ENCODE measurements around the gene LEP.

The LEP gene

DNA sequence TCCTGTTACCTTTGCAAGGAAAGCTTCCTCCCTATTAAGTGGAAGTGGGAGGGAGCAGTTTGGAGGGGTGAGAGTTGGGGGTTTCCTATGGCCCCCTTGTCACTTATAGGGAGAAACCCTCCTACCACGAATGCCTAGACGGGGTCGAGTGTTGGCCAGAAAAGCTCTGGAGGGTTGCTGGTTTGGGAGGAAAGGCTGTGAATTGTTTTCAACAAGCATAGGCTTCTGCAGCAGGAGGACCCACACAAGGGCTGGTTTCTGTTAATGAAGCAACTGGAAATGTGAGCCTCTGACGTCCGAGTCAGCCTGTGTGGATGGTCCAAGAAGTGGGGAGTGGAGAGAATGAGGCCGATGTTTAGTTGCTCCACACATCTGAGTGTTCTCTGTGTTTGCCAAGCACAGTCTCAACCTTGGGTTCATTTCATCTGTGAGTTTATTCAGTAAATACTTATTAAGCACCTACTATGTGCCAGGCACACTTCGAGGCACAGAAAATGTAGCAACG lies 37.3 kb upstream of the LEP start:
- no peak overlapping the region for H3K27ac ChIP-seq (ENCODE audit: low read length)
- no peaks in the 10 kb centered on the region for H3K36me3 ChIP-seq (ENCODE audit: control insufficient read depth in 2 of 2, insufficient read depth in 2 of 2, low read length in 2 of 2)
- H3K27me3 ChIP-seq (ENCODE audit: control insufficient read depth in 1 of 2, insufficient read depth in 2 of 2, low read length in 2 of 2): peaks cover 33 to 53% of the 10 kb centered on the region in 2 donors
- H3K9ac ChIP-seq (ENCODE audit: low read length in 2 of 2): no peak overlapping the region
- H3K4me1 ChIP-seq (ENCODE audit: control insufficient read depth, insufficient read depth, low read length): peaks cover 10% of the 10 kb centered on the region
- H3K9me3 ChIP-seq (ENCODE audit: control insufficient read depth in 2 of 2, low read length in 2 of 2): no peaks in the 10 kb centered on the region
- H3K4me3 ChIP-seq (ENCODE audit: low read length in 2 of 2): no peak overlapping the region

- Histone ChIP-seq H3K27me3 (ENCODE audit: control insufficient read depth in 1 of 2, insufficient read depth in 2 of 2, low read length in 2 of 2) (peaks cover 36 to 53% of the 10 kb centered on the region in 2 donors), H3K9me3 (ENCODE audit: control insufficient read depth in 2 of 2, low read length in 2 of 2) (no peaks in the 10 kb centered on the region), H3K27ac (ENCODE audit: low read length) (no peak overlapping the region), H3K4me1 (ENCODE audit: control insufficient read depth, insufficient read depth, low read length) (peaks cover 13% of the 10 kb centered on the region), H3K9ac (ENCODE audit: low read length in 2 of 2) (no peak overlapping the region), H3K4me3 (ENCODE audit: low read length in 2 of 2) (no peak overlapping the region), H3K36me3 (ENCODE audit: control insufficient read depth in 2 of 2, insufficient read depth in 2 of 2, low read length in 2 of 2) (no peaks in the 10 kb centered on the region)
These were observed 36.6 kb upstream of the LEP start for GRCh38 chr7:128204455-128204854.

DNA sequence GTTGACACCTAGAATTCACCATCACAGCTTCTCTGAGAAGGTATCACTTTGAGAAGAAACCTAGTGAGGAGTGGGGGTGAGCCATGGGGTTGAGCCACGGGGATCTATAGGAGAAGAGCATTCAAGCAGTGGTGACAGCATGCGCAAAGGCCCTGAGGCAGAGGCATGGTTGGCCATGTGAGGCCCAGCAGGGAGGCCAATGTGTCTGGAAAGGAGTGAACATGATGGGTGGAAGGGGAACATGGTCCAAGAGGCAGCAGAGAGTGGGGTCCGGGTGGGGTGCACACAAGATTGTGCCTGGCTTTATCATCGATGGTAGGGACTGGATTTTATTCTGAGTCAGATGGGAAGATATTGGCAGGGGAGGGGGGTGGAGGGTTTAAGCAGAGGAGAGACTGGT lies 36.0 kb upstream of the LEP start:
- Histone ChIP-seq H3K9ac (ENCODE audit: low read length in 2 of 2) (no peak overlapping the region), H3K27me3 (ENCODE audit: control insufficient read depth in 1 of 2, insufficient read depth in 2 of 2, low read length in 2 of 2) (peaks cover 38 to 51% of the 10 kb centered on the region in 2 donors), H3K36me3 (ENCODE audit: control insufficient read depth in 2 of 2, insufficient read depth in 2 of 2, low read length in 2 of 2) (no peaks in the 10 kb centered on the region), H3K4me3 (ENCODE audit: low read length in 2 of 2) (no peak overlapping the region), H3K27ac (ENCODE audit: low read length) (no peak overlapping the region), H3K9me3 (ENCODE audit: control insufficient read depth in 2 of 2, low read length in 2 of 2) (no peaks in the 10 kb centered on the region), H3K4me1 (ENCODE audit: control insufficient read depth, insufficient read depth, low read length) (peaks cover 13% of the 10 kb centered on the region)

DNA sequence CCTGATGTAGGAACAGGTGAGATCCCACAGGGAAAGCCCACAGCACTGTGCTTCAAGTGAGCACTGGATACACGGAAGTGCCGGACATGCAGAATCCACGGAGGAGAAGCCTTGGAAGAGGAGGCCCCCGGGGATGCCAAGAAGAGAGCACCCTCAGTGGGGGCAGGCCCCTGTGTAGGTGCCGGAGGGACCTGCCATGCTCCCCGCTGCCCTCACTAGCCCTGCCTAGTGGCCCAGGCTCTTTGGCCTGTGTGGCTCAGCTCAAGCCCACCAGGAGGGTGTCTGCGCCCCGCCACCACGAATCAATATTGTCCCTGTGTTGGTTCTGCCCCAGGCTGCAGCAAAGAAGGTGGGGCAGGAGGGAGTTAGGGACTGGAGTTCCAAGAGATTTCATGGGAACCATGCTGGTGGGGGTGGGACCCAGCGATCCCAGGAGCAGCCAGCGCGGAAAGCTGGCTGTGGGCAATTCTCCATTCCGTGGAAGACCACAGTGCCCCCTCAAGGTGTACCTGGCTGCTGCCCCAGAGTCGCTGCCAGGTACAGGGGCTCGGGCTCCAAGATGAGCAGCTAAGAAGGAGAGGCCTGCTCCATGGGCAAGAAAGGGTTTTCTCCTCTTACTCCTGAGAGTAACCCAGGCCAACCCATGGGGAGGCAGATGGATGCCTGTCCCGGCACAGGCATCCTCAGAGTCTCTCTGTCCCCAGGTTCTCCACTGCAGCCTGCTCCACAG lies 34.9 kb upstream of the LEP start:
- no peaks in the 10 kb centered on the region for H3K36me3 ChIP-seq (ENCODE audit: control insufficient read depth in 2 of 2, insufficient read depth in 2 of 2, low read length in 2 of 2)

GRCh38 chr7:128206747-128207500 lies 34.2 kb upstream of the LEP start:
- peaks cover 31 to 43% of the 10 kb centered on the region in 2 donors for H3K27me3 ChIP-seq (ENCODE audit: control insufficient read depth in 1 of 2, insufficient read depth in 2 of 2, low read length in 2 of 2)
- H3K4me3 ChIP-seq (ENCODE audit: low read length in 2 of 2): no peak overlapping the region
- no peak overlapping the region for H3K9ac ChIP-seq (ENCODE audit: low read length in 2 of 2)
- no peaks in the 10 kb centered on the region for H3K36me3 ChIP-seq (ENCODE audit: control insufficient read depth in 2 of 2, insufficient read depth in 2 of 2, low read length in 2 of 2)
- H3K27ac ChIP-seq (ENCODE audit: low read length): no peak overlapping the region
- H3K9me3 ChIP-seq (ENCODE audit: control insufficient read depth in 2 of 2, low read length in 2 of 2): no peaks in the 10 kb centered on the region
- peaks cover 4% of the 10 kb centered on the region for H3K4me1 ChIP-seq (ENCODE audit: control insufficient read depth, insufficient read depth, low read length)

More for the DNA sequence above, 34.9 kb upstream of the LEP start:
- no peak overlapping the region for H3K27ac ChIP-seq (ENCODE audit: low read length)
- H3K4me3 ChIP-seq (ENCODE audit: low read length in 2 of 2): no peak overlapping the region
- H3K4me1 ChIP-seq (ENCODE audit: control insufficient read depth, insufficient read depth, low read length): peaks cover 11% of the 10 kb centered on the region
- H3K27me3 ChIP-seq (ENCODE audit: control insufficient read depth in 1 of 2, insufficient read depth in 2 of 2, low read length in 2 of 2): peaks cover 38 to 48% of the 10 kb centered on the region in 2 donors
- no peaks in the 10 kb centered on the region for H3K9me3 ChIP-seq (ENCODE audit: control insufficient read depth in 2 of 2, low read length in 2 of 2)
- no peak overlapping the region for H3K9ac ChIP-seq (ENCODE audit: low read length in 2 of 2)

DNA sequence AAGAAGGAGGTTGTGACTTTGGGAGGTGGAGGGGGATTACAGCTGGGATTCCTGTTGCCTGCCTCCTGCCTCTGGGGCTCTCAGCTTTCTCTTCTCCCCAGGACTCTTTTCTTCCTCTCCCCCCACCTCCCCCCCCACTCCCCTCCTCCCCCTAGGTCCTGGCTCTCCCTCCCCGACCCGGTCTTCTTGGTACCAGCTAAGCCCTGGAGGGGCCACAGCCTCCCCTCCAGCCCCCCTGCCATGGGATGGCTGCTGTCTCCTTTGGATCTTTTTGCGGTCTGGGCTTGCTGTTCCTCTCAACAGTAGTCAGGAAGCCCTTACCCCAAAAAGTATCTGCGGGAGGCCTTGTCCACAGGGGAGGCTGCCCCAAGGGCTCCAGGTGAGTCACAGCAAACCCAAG lies 33.5 kb upstream of the LEP start:
- H3K27me3 ChIP-seq (ENCODE audit: control insufficient read depth in 1 of 2, insufficient read depth in 2 of 2, low read length in 2 of 2): peaks cover 24 to 38% of the 10 kb centered on the region in 2 donors
- H3K4me1 ChIP-seq (ENCODE audit: control insufficient read depth, insufficient read depth, low read length): peaks cover 3% of the 10 kb centered on the region
- H3K4me3 ChIP-seq (ENCODE audit: low read length in 2 of 2): no peak overlapping the region
- H3K27ac ChIP-seq (ENCODE audit: low read length): no peak overlapping the region
- H3K9ac ChIP-seq (ENCODE audit: low read length in 2 of 2): no peak overlapping the region
- H3K9me3 ChIP-seq (ENCODE audit: control insufficient read depth in 2 of 2, low read length in 2 of 2): no peaks in the 10 kb centered on the region
- no peaks in the 10 kb centered on the region for H3K36me3 ChIP-seq (ENCODE audit: control insufficient read depth in 2 of 2, insufficient read depth in 2 of 2, low read length in 2 of 2)

DNA sequence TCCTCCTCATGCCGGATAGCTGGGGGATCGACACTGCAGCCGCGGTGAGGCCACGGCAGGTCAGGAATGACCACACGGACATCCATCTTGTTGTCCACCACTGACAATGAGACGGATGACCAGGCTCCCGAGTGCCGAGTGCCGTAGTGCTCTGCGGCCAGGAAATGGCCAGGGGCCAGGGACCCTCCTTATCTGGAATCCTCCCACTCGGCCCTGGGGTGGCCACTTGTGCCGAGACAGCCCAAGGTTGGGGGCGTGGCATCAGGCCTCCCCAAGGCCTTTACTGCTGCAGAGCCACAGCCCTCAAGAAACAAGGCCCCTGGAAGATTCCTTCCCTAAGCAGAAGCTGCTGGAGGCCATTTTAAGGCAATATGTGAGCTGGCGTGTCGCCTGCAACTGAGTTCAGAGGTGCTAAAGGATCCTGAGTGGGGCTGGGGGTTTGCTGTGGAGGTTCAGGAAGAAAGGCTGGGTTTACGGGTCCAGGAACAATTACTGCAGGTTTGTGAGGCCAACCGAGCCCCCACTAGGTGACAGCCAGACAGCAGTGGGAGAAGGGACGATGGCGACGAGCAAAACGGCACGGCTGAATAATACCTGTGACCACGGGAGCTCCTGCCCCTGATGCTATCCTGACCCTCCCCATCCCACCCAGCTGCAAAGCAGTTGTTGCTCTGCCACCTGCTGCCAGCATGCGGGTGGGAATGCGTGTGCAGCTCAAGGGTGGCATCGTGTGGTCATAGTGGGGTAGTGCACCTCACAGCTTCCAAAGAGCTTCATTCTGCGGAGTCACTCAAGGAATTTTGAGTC lies 31.6 kb upstream of the LEP start:
- Histone ChIP-seq H3K9me3 (ENCODE audit: control insufficient read depth in 2 of 2, low read length in 2 of 2) (no peaks in the 10 kb centered on the region), H3K9ac (ENCODE audit: low read length in 2 of 2) (no peak overlapping the region), H3K27ac (ENCODE audit: low read length) (no peak overlapping the region), H3K27me3 (ENCODE audit: control insufficient read depth in 1 of 2, insufficient read depth in 2 of 2, low read length in 2 of 2) (peaks cover 15 to 22% of the 10 kb centered on the region in 2 donors), H3K4me1 (ENCODE audit: control insufficient read depth, insufficient read depth, low read length) (peaks cover 3% of the 10 kb centered on the region), H3K36me3 (ENCODE audit: control insufficient read depth in 2 of 2, insufficient read depth in 2 of 2, low read length in 2 of 2) (no peaks in the 10 kb centered on the region), H3K4me3 (ENCODE audit: low read length in 2 of 2) (no peak overlapping the region)

- Histone ChIP-seq H3K27ac (ENCODE audit: low read length) (no peak overlapping the region), H3K9me3 (ENCODE audit: control insufficient read depth in 2 of 2, low read length in 2 of 2) (no peaks in the 10 kb centered on the region), H3K36me3 (ENCODE audit: control insufficient read depth in 2 of 2, insufficient read depth in 2 of 2, low read length in 2 of 2) (no peaks in the 10 kb centered on the region), H3K9ac (ENCODE audit: low read length in 2 of 2) (no peak overlapping the region), H3K4me3 (ENCODE audit: low read length in 2 of 2) (no peak overlapping the region), H3K27me3 (ENCODE audit: control insufficient read depth in 1 of 2, insufficient read depth in 2 of 2, low read length in 2 of 2) (peaks cover 15 to 19% of the 10 kb centered on the region in 2 donors), H3K4me1 (ENCODE audit: control insufficient read depth, insufficient read depth, low read length) (peaks cover 3% of the 10 kb centered on the region)
These were observed 31.1 kb upstream of the LEP start for GRCh38 chr7:128210036-128210347.

DNA sequence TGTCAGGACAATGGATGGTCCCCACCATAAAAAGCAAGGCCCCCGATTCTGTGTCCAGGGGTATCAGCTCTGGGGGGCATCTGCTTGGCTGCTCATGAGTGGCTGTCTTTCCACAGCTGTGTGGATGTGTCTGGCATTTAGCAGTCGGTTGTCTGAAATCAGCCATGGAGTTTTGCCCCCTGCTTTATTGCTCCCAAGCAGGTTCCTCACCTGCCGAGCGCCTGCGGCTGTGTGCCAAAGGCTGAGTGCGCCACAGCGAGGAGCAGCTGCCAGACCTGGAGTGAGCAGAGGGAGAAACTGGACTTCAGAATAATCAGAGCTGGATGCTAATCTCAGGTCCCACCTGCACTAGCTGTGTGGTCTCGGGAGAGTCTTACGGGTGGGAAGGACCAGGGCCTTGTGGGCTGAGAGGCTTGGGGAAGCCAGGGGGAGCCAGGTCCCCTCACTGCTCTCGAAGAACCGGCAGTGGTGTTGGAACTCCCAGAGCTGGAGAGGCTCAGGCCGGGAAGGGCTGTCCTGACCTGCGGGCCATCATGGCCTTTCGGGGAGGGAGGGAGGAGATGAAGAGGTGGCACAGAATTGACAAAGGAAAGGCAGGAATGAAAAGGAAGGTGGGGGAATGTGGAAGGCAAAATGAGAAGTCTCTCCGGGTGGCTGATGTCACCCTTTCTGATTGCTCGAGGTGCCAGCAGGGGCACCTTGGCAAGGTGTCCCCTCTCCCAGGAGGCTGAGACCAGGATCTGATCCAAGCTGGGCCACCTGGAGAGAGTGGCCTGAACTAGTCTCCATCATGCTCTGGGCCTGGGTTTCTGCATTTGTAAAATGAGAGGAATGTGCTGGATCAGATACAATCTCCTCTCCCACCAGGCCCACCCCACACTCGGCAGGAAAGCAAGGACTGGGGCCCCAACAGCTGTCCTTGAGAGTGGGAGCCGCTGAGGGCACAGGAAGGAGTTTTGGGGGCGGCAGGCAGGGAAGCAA lies 30.2 kb upstream of the LEP start:
- Histone ChIP-seq H3K4me1 (ENCODE audit: control insufficient read depth, insufficient read depth, low read length) (peaks cover 3% of the 10 kb centered on the region), H3K27me3 (ENCODE audit: control insufficient read depth in 1 of 2, insufficient read depth in 2 of 2, low read length in 2 of 2) (peaks cover 15 to 16% of the 10 kb centered on the region in 2 donors), H3K9ac (ENCODE audit: low read length in 2 of 2) (no peak overlapping the region), H3K4me3 (ENCODE audit: low read length in 2 of 2) (no peak overlapping the region), H3K9me3 (ENCODE audit: control insufficient read depth in 2 of 2, low read length in 2 of 2) (no peaks in the 10 kb centered on the region), H3K36me3 (ENCODE audit: control insufficient read depth in 2 of 2, insufficient read depth in 2 of 2, low read length in 2 of 2) (no peaks in the 10 kb centered on the region), H3K27ac (ENCODE audit: low read length) (no peak overlapping the region)

- Histone ChIP-seq H3K9ac (ENCODE audit: low read length in 2 of 2) (no peak overlapping the region), H3K27ac (ENCODE audit: low read length) (no peak overlapping the region), H3K4me1 (ENCODE audit: control insufficient read depth, insufficient read depth, low read length) (peaks cover 3% of the 10 kb centered on the region), H3K27me3 (ENCODE audit: control insufficient read depth in 1 of 2, insufficient read depth in 2 of 2, low read length in 2 of 2) (peaks cover 15% of the 10 kb centered on the region in 2 donors), H3K9me3 (ENCODE audit: control insufficient read depth in 2 of 2, low read length in 2 of 2) (no peaks in the 10 kb centered on the region), H3K36me3 (ENCODE audit: control insufficient read depth in 2 of 2, insufficient read depth in 2 of 2, low read length in 2 of 2) (no peaks in the 10 kb centered on the region), H3K4me3 (ENCODE audit: low read length in 2 of 2) (no peak overlapping the region)
These were observed 29.5 kb upstream of the LEP start for GRCh38 chr7:128211626-128212025.
